Activated T-helper 1 cell treated with anti-CD3 and anti-CD28 coated beads, Interleukin-2, amount 50 U/mL, for 16 hours (primary cell): ENCODE data around the gene TBRG1.

Experiments
- DNase-seq, 2 donors: peaks; one replicate each; pipeline ENCODE4 v3.0.0-alpha.2; 2020; ENCODE audit warnings: low read depth in 1 of 2, low spot score in 1 of 2

Gene TBRG1

DNA sequence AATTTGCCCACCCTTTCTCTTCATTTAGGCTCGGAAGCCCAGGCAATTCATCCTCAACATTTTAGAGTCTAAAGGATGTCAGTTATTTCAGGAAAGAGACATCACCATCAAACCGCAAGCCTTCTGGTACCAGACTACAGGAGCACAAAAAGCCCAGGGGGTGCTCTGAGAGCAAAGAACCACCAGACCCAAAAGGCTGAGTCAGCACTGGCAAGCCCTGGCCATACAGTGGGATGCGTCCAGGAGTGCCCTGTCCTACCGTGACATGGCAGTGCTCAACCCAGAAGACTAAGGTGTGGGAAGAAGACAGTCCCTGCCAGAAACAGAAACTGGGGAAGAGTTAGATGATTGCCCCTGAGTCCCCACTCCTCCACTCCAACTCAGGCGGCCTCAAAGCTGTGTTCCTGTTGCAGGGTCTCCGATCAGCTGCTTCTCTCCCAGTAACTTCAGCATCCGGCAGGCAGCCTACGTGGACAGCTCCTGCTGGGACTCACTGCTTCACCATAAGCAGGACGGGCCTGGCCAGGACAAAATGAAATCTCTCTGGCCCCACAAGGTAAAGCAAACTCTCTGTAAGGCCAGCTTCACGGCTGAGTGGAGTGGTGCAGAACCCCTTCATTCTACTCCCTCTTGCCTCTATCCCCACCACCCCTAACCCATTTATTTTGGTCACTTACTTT, 10.0 kb upstream of the TBRG1 start:
- no peak for DNase-seq

GRCh38 chr11:124618863-124619262, 3.8 kb upstream of the TBRG1 start:
- no peak for DNase-seq

DNA sequence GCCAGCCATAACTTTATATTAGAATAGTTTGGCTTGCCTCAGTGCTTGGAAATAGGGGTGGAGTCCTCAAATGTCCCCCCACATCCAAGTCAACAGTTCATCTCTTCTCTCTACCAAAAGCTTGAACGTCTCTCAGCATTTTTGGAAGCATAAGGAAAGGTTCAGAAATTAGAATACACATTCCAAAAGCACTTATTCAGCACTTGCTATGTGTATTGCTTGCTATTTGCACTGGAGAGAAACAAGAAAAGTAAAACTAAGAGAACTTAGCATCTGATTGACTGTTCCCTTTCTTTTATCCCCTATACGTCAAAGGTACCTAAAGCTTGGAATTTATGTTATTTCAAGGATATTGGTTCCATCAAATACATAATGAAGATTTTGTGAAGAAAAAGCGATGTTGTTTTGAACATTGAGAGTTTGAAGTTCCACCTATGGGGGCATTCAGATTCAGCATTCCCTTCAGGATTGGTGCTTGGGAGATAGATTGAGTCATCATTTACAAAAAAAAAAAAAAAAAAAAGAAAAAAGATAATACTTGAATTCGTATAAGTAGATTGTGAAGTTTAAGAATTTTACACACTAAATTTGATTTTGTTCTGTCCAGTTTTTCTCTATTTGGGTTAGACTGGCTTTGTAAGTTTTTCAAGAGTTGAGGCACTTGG, 1.3 kb downstream of the TBRG1 start:
- DNase-seq: no peak

DNA sequence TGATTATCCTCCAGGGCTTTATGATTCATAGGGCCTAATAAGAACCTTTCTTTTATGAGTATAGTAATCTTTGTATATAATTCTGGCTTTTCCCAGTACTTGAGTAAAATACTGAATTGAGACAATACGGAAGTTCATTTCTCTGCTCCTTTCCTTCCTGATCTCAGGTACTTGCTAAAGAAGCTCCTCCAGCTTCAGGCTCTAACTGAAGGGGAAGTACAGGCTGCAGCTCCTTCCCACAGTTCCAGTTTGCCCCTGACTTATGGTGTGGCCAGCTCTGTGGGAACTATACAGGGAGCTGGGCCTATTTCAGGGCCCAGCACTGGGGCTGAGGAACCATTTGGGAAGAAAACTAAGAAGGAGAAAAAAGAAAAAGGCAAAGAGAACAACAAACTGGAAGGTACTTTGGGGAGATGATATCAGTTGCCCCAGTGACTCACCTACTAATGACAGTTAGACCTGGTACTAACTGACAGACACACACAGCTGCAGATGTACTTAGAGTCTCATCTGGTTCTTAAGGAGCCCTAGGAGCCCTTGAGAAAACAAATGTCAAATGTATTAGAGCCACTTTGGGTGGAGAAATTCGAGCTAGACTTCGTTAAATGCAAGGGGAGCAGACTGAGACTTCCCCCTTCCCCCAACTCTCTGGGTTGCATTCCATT, 3.0 kb downstream of the TBRG1 start:
- no peak for DNase-seq

DNA sequence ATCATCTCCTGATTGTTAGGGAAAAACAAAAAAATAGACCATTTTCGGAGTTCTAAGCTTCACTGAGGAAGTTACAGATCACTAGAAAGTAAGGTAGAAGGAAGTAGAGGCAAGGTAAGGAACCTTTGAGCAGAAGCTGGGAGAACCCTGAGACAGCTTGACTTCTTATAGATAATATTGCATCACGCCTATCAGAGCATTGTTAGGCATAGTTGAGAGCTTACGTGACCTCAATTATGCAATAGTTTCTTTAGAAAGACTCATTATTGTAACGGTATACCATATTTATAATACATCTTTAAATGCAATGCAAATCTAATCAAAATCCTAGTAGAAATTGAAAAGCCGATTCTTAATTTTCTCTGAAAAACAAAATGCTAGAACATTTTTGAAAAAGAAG, 4.9 kb downstream of the TBRG1 start:
- DNase-seq: no peak

DNA sequence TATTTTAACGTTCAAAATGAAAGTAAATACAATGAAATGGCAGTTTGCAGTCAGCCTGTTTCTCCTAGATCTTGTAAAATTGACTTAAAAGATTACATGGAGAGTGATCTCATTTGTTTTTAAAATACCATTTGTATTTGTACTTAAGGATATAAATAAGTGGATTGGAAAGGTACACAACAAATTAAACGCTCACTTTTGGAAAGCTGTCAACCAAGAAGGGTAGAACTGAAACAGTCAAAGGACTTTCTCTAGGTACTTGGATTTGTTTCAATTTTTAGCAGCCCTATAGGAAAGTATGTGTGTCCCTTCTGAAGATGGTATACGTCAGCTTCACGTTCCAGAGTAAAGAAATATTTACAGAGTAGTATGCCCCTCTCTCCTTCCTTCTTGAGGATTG, 7.3 kb downstream of the TBRG1 start:
- DNase-seq: no peak

GRCh38 chr11:124633355-124633754, 10.7 kb downstream of the TBRG1 start:
- no peak for DNase-seq

- DNase-seq: no peak
Measured at GRCh38 chr11:124635932-124636331, 13.3 kb downstream of the TBRG1 start.

DNA sequence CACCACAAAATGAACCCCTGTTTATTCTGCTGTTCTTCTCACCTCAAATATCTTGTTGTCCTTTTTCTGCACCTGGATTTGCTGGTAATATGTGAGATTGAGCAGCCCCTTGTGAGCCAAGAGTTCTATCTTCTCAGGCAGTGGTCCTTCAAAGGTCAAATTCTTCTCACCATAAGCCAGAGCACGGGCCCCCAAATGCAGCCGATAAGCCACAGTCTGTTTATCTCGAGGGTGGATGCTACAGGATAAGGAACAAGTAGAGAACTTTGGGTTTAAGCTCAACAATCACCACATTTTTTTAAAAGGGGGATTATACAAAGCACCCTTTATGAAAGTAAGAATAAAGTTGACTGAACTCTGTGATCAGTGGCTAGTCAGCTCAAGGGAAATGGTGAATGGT, 15.8 kb downstream of the TBRG1 start:
- DNase-seq: no peak

DNA sequence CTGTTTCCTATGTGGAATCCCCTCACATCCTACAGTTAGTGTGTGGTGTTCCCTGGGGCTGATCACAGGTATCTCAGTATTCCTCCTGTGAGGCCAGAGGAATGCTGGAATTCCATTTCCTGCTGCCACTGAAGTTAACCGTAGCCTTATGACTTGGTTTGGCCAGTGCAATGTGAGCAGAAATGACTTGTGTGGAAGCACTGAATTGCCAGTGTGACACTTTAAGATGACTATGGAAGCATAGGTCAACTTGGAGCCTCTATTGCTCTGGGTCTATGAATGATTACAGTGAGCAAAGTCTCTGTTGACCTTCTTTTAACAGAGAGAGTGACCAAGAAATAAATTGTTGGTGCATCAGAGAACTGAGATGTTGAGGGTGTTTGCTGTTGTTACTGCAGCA, 16.5 kb downstream of the TBRG1 start:
- DNase-seq: no peak

DNA sequence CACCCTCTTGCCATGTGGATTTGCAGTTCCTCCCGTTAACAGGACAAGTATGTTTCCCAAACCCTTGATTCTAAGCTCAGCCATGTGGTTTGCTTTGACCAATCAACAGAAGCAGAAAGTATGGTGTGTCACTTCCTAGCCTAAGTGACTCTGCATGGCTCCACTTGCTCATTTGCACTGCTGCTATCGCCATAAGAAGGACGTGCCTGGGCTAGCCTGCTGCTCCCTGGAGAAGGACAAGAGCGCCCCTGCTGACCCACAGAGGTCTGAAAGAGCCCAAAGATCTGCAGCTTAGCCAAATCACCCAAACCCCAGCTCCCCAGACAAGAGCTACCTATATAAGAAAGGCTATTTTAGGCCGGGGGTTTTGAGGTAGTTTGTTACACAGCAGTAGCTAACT, 18.0 kb downstream of the TBRG1 start:
- DNase-seq: no peak

DNA sequence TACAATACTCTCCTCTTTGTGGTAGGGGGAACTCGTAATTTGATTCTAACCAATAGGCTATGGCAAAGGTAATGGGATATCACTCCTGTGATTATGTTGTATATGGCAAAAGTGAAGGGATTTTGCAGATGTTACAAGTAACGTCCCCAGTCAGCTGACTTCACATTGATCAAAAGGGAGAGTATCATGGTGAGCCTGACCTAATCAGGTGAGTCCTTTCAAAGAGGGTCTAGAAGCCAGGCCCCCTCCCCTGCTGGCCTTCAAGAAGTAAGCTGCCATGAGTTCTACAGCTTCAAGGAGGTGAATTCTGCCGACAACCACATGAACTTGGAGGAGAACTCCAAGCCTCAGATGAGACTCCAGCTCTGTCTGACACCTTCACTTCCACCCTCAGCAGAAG, 20.0 kb downstream of the TBRG1 start:
- DNase-seq: no peak

DNA sequence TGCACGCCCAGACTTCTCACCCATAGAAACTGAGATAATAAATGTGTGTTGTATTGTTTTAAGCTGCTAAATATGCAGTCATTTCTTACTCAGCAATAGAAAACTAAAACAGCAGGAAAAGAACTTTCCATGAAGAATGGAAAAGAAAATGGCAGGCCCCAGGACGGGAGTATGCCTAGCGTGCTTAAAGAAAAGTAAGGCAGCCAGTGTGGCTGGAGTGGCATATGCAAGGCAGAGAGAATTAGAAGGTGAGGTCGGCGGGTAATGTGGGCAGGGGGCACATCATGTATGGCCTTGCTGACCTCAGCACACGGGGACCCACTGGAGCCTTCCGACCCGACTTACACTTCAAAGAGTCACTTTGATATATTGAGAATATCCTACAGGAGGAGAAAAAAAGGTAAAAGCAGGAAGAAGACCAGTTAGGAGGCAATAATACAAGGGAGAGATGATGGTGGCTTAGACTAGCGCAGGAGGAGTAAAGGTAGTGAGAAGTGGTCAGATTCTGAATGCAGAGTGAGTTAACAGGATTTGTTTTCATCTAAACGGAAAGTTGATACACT, 20.5 kb downstream of the TBRG1 start:
- no peak for DNase-seq

- no peak for DNase-seq
Measured at GRCh38 chr11:124643605-124644425, 21.2 kb downstream of the TBRG1 start.

DNA sequence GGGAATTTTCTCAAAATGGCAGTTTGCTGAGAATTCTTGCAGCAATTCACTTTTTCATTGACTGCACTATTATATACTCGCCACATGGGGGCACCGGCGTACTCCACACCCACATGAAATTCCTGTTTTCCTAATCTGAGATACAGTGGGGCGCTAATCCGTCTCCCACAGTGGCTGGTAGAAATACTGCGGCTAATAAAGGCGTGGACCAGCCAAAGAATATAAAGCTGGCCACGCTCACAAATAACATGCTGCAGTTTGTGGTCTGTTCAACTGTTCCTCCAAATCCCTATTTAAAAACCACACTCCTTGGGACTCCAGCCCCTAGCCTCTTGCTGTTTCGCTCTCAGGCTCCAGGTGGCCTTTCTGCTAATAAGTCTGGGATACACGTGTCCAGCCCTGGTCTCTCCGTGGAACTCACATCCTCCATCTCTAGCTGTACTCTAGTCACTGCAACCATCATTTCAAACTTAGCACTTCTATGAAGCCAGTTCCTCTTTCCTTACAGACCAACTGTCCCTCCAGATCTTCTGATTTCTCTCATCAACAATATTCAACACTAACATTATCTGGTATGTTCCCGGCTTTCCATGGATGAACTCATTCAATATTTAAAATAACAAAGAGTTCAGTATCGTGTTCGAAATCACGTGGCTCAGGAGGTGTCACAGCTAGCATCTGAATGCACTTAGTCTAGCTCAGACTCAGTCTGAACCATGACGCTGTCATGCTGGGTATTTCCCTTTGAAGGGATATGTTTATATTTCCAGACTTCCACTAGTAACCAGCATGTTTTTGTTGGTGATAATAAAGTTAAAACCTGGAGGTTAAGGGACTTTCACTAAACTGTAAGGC, 22.0 kb downstream of the TBRG1 start:
- DNase-seq: no peak

DNA sequence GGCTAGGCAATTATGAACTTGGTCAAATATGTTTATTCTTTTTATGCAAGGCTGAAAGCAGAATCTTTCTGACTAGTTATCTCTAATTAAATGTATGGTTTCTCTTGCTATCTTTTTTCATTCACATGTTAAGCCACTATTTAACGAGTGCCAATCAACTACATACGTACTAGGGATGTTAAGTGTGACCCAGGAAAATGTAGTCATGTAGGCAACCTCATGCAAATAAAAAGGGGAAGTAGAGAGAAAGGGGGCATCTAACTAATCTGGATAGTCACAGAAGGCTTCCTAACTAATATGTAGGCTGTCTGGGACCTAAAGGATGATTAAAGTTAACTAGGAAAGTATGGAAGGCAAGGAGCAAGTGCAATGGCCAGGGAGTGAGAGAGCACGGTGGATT, 23.5 kb downstream of the TBRG1 start:
- no peak for DNase-seq

DNA sequence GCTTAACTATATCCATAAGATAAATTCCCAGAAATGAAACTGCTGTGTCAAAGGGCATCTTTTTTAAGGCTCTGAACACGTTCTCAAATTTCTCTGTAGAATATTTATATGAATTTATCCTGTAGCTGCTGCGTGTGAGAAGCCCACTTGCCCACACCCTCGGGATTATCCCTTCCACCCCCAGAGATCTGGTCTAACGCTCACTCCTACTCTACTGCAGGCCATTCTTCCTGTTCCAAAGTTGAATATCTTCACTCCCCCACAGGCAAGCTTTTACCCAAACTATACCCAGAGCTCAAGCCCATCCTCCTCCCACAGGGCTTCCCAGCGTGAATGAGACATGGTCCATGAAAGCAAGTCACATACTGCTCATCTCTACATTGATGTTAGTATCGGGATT, 25.9 kb downstream of the TBRG1 start:
- DNase-seq: no peak

DNA sequence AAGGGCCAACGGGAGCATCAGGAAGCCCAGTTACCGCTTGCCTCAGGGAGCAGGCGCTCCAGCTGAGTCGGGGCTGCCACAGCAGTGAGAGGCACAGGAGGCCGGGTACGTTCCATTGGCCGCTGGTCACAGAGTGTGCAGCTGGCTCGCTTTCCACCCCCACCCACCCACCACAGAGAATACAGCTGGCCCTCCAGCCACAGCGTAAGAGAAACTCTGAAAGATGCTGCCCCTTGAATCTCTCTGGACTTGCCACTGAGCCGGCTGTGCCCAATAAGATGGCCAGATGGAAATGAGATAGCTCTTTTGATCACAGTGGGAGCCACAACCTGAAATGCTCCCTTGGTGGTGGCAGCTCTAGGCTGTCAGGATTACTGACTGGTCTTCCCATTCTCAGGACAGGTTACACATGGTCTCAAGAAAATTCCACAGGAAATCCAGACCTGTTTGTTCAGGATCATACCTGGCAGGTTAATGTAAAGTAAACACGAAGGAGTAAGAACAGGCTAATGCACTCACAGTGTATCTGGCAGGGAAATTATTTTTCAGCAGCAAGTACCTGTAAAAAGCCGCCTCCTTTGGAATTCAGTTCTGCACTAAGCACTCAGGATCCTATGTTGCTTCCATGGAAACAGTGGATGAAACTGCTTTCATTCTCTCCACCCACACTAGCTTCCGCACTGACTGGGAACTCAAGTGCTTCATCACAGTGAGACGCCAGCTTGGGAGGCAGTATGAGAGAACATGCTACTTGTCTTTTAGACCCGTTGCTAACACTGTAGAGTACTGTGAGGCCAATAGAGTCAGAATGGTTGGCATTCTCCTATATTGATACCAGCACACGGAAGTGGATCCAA, 34.3 kb downstream of the TBRG1 start:
- DNase-seq: no peak

DNA sequence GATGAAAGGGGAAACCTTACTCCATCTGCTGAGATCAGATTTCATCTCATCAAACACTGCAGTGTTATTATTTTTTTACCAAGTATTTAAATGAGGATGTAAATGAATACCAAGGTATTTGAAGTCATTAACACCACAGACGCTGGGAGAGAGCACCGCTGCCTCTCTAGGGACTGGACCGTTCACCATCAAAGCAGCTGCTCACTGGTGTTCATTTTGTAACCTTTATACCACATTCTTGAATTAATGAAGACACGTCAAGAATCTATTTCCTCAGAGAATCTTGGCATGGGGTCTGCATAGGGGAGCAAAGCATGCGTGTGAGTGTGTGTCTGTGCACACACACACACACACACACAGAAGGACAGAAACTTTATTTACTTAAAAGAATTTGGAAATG, 35.2 kb downstream of the TBRG1 start:
- DNase-seq: no peak

- DNase-seq: no peak
Measured at GRCh38 chr11:124658501-124658900, 35.8 kb downstream of the TBRG1 start.
